HG02623 (cell line): ENCODE results near the gene SLC45A1.

Experiments
- ATAC-seq: cut with Tn5 transposase; IDR thresholded peaks from one replicate; pipeline ENCODE4 v1.9.1; 2021; ENCODE audit warnings: moderate library complexity; ENCODE audit not compliant: unreplicated experiment

The SLC45A1 gene

DNA sequence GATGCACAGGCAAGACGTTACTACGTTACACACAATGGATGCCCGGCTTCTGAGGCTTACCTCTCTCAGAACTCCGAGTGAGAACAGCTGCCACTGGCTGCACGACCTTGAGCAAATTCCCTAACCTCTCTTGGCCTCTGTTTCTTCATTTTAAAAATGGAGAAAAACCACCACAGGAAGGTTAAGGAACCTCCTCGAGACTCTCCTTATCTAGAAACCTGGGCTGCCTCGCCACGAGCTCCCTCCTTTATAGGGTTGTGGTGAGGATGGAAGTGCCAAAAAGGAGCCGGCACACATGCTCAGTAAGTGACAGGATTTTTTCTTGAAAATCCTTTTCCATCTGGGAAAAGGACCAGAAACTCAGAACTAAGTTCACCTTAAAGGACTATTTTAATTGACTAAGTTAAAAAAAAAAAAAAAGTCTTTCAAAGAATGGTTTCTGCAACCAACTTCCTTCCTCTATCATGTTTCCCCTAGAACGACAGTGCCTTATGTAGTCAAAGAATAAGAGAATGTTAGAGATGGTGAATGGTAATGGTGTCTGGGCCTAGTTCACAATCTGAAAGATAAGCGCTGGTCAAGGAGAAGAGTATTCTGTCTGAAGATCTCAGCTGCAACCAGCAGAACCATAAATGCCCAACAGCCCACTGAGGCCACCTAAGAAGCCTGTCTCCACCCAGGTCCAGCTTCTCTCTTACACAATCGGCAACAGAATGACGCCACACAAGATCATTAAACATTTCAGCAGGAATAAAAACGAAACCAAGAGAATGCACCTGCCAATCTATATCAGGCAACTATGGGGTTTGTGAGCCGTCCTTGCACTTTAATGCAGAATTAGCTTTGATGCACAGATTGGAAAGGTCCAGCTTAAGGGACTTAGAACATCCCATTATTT lies 64.9 kb downstream of the SLC45A1 start:
- ATAC-seq, result no peak

DNA sequence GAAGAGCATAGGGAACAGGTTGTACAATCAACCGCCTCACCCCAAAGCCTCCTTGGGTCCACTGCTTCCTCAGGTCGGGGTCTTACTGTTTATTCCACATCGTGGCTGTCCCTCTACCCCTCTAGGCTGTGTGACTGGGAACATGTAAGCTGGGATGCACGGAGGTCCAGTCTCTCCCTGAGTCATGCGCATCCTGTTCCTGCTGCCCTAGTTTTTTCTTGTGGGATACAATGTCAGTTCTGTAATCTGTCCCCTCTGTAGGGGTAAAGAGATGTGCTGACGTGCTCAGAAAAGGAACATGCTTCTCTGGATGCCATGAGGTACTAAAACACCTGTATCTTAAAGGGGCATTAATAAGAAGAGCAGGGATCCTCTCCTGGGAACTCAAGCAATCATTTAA lies 66.2 kb downstream of the SLC45A1 start:
- ATAC-seq, result no peak

DNA sequence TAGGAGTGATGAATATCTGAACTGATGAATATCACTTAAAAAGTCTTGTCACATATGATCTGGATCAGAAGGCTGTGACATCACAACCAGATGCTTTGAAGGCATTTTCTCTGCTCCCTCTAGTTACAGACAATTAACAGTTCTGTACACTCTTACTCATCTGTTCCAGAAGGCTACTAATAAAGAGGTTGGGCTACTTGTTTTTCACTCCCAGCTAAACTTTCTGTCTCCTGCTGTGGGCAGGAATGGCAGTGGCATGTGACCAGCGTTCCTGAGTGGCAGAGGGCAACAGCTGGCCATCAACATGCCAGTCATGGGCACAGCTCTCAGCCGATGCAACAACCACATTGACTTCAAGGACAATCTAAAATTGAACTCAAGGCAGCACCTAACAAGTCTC lies 66.7 kb downstream of the SLC45A1 start:
- ATAC-seq, result no peak

DNA sequence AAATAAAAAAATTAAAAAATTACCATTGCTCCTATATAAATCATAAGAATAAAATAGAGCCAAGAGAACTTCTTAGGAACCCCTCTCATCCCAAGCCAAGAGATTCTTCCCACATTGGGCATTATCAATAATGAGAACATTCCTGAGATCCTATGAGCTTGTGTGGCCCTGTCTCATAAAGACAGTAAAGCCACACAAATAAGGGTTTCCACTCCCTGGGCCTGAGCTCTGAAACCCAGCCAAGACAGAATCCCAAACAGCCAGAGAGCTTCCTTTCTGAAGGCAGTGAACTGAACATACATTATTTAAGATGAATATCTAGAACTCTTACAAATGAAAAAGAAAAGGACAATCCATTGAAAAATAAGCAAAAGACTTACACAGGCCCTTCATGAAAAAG lies 68.3 kb downstream of the SLC45A1 start:
- no peak for ATAC-seq

DNA sequence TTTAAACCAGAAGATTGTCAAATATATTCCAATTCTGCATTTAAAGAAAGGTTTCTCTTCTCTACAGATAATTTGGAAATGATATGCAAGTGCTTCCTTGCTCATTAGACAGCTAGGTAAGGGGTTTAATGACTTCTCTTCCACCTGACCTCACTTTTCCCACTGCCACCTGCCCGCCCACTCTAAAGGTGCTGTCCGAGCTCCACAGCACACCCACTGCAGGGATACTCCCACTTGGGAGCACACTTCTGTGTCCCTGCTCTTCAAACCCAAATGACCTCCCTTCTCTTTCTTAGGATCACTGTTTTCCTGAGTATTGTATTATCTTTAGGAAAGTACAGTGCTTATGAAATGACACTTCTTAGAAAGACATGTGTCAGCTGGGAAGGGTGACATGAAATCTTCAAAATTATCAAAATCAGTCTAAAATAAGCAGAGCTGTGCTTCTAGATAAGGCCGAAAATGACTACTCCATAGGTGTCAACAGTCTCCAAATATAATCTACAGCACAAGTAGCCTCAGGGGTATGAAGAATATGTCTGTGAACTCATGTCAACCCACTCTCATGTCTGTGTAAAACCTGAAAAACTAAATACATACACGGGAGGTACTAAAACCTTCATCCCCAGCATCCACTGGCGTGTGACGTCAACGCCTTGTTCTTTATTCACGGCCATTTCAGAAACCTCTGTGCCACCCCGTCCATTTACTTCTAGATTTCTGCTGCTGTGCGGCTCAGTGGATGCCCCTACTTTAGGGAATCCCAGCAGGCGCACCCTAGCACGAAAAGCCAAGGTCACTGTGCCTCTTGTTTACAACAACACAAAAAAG lies 71.0 kb downstream of the SLC45A1 start:
- ATAC-seq, result no peak

DNA sequence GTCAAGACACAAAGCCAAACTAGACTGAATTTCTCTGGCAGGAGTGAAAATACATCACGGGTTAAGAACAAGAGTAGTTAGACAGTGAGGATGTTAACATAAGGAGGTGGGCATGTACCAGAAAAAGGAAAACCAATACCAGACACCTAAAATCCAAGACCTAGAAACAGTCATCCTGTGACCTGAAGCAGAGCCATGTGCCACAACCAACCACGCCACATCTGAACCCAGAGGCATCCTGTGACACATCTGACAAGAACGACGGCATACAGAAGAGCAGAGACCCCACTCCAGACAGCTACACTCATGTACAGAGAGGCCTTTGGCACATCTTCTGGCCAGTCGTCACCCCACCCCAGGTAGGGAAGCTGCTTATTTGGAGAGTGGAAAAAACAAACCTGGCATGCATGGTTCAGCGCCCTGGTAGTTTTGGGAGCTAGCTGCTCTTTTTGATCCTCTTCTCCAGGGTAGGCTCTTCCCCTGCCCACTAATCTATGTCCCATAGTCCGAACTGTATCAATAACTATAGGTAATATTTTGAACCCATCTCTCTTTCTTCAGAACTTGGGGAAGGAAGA lies 72.1 kb downstream of the SLC45A1 start:
- no peak for ATAC-seq

DNA sequence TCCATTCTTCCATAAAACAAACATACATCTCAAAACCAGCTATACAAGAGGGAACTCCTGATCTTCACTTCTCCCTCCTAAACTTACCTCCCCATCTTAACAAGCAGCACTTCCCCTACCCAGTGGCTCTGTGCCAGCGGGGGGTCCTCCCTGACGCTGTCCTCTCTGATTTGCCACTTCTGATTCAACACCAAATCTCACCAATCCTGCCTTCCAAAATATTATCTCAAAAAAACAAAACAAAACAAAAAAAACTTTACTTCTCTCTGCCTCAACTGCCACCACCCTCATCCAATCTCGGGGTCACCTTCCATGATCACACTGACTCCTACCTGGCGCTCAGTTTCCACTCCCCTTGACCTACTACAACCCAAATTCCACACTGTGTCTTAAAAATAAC lies 72.8 kb downstream of the SLC45A1 start:
- no peak for ATAC-seq

DNA sequence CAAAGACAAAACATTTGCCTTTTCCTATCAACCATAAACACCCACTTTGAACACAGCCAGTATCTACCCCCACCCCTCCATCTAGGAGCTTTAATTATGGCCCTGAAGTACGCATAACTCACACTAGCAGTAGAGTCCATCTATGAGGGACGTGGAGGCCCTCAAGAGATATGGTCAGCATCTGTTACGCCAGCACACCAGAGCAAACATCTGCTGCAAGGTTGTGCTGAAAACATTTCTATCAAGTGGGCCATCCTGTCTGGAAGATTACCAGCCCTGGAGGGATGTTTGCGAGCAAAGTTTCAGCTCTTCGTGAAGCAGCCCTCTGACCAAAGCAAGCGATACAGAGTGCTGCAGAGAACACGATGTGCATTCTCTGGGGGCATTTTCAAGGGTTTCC lies 74.6 kb downstream of the SLC45A1 start:
- no peak for ATAC-seq
